GM12878 (cell line): Measurements from ENCODE around the gene B9D1. TPM values are rescaled to one million over a fixed set of nuclear protein-coding genes. Genes with fewer than 3 reads are reported as not detected.

Experiments
- ATAC-seq: fragments of 200-7000 bp; cut with Tn5 transposase; 3 replicates; pipeline ENCODE4 v1.9.1; 2020; ENCODE audit warnings: mild to moderate bottlenecking, moderate library complexity
- BruUV-seq: library from RNA; stranded (reverse); fragments of 400-500 nt; replicated peaks from 2 replicates; lab custom pipeline; 2021; lab: Mats Ljungman, UMichigan
- CTCF ChIA-PET: fragments of 300-600 bp; sonication (Branson Sonifier 250); formaldehyde crosslinking; extraction: SDS; loops from one replicate; lab custom pipeline; 2021; ENCODE audit warnings: inconsistent platforms; lab: Yijun Ruan, JAX
- POLR2A ChIA-PET: fragments of 350-600 bp; formaldehyde crosslinking; extraction: SDS; loops from one replicate; lab custom pipeline; 2021; ENCODE audit warnings: inconsistent platforms; lab: Charles Lee
- RAD21 ChIA-PET: fragments of 300-600 bp; sonication (Branson Sonifier 250); formaldehyde crosslinking; loops from one replicate; lab custom pipeline; 2023; ENCODE audit warnings: antibody characterized with exemption; ENCODE audit not compliant: unreplicated experiment; lab: Charles Lee
- SMC1A ChIA-PET: fragments of 300-600 bp; sonication (Branson Sonifier 250); formaldehyde crosslinking; loops from one replicate; lab custom pipeline; 2023; ENCODE audit not compliant: unreplicated experiment, uncharacterized antibody; lab: Charles Lee
- DNase-seq: peaks from one replicate; pipeline ENCODE4 v3.0.0-alpha.2; 2011; ENCODE audit warnings: low read depth, low spot score
- FAIRE-seq: peaks from 3 replicates; lab custom pipeline; 2011; peaks lifted over from hg19 to GRCh38; lab: Jason Lieb, UNC
- H2AFZ ChIP-seq: 2 replicates; pipeline ENCODE4 v1.6.0; 2011; ENCODE audit warnings: low read depth, low read length, control low read depth; ENCODE audit not compliant: control insufficient read depth
- H3K27ac ChIP-seq: 2 replicates; pipeline ENCODE4 v1.5.1; 2011; ENCODE audit warnings: control low read depth; ENCODE audit not compliant: control insufficient read depth, insufficient read depth
- H3K27me3 ChIP-seq, 2 experiments: replicated peaks in 1 of 2; 2 replicates each; pipeline versions ENCODE4 v1.6.0 to v1.6.1; 2011; ENCODE audit warnings: low read length in 1 of 2; ENCODE audit not compliant: control insufficient read depth in 2 of 2, insufficient read depth in 2 of 2
- H3K36me3 ChIP-seq, 2 experiments: 2 replicates each; pipeline ENCODE4 v1.5.1; 2011; ENCODE audit warnings: low read length in 1 of 2; ENCODE audit not compliant: control insufficient read depth in 2 of 2, insufficient read depth in 2 of 2
- H3K4me1 ChIP-seq: 2 replicates; pipeline ENCODE4 v1.6.1; 2011; ENCODE audit warnings: mild to moderate bottlenecking, low read length, moderate library complexity, mixed read lengths; ENCODE audit not compliant: control insufficient read depth, insufficient read depth
- H3K4me2 ChIP-seq: 2 replicates; pipeline ENCODE4 v1.6.0; 2011; ENCODE audit warnings: control low read depth; ENCODE audit not compliant: control insufficient read depth, insufficient read depth
- H3K4me3 ChIP-seq: fragments of 200-600 bp; sonication (generic); 2 replicates; pipeline ENCODE4 v1.5.1; 2016
- H3K79me2 ChIP-seq: 2 replicates; pipeline ENCODE4 v1.6.0; 2011; ENCODE audit warnings: low read length; ENCODE audit not compliant: control insufficient read depth, insufficient read depth
- H3K9ac ChIP-seq: 2 replicates; pipeline ENCODE4 v1.8.0; 2011; ENCODE audit warnings: low read length, control low read depth, mixed read lengths; ENCODE audit not compliant: control insufficient read depth, insufficient read depth
- H3K9me3 ChIP-seq: replicated peaks from 3 replicates; pipeline ENCODE4 v1.5.1; 2011; ENCODE audit warnings: mild to moderate bottlenecking, low read length; ENCODE audit not compliant: control insufficient read depth, insufficient read depth
- H4K20me1 ChIP-seq: 2 replicates; pipeline ENCODE4 v1.6.0; 2011; ENCODE audit not compliant: control insufficient read depth, insufficient read depth
- NBN ChIP-seq: fragments of 450-650 bp; IDR thresholded peaks from 2 replicates; pipeline ENCODE4 v1.6.1; 2016
- PAX5 ChIP-seq: IDR thresholded peaks from 2 replicates; pipeline ENCODE4 v1.6.1; 2011; ENCODE audit warnings: low read depth, low read length, borderline replicate concordance
- TCF3 ChIP-seq: IDR thresholded peaks from 2 replicates; pipeline ENCODE4 v1.6.1; 2012; ENCODE audit warnings: low read depth, mild to moderate bottlenecking, low read length, borderline replicate concordance; ENCODE audit not compliant: insufficient read depth
- WGBS: methylation state at CpG from one replicate; pipeline ENCODE4 v1.1.6; 2016; ENCODE audit warnings: low lambda C conversion rate; ENCODE audit not compliant: insufficient replicate concordance, insufficient coverage; ENCODE audit errors: missing lambda C conversion rate; 5-methylcytosine and 5-hydroxymethylcytosine counted together
- in situ Hi-C: fragments of 300-500 bp; cut with MboI; formaldehyde crosslinking; loops from 9 replicates; pipeline ENCODE4 v1.14.3; 2018; ENCODE audit warnings: mixed read lengths
- intact Hi-C: fragments of 100-400 bp; cut with micrococcal nuclease; formaldehyde crosslinking; loops from one replicate; pipeline ENCODE4 v1.14.2; 2022; ENCODE audit not compliant: unreplicated experiment
- polyA plus RNA-seq, 11 experiments: library from polyadenylated mRNA; depleted of rRNA in 4 of 11; unstranded in 6 of 11; stranded (reverse) in 5 of 11; fragments of >200 nt; fragmentation: Nextera tagmentation in 4 of 11; fragmentation: Illumina TruSeq in 1 of 11; extraction: Ambion mirVana in 4 of 11; extraction: Trizol in 1 of 11; gene quantifications; 1 replicate in 1 of 11; 2 replicates in 10 of 11; pipeline versions ENCODE4 v1.2.1 to v1.2.3, GENCODE V29; 2011 to 2016; ENCODE audit warnings: inconsistent platforms in 2 of 11, missing spikeins in 2 of 11, low read depth in 1 of 11
- total RNA-seq, 4 experiments: library from RNA; depleted of rRNA in 3 of 4; stranded (reverse); fragments of >200 nt in 3 of 4; fragmentation: Illumina TruSeq in 1 of 4; extraction: Trizol in 1 of 4; gene quantifications; 2 replicates each; pipeline versions ENCODE4 v1.2.1 to v1.2.3, GENCODE V29; 2013 to 2021

B9D1 gene
- total and polyA plus RNA-seq, 10 of the 15 experiments (the other 5 are each of a cell fraction or from before 2014, with no cell fraction given): 5.9 to 18.3 (median 9.8) TPM

DNA sequence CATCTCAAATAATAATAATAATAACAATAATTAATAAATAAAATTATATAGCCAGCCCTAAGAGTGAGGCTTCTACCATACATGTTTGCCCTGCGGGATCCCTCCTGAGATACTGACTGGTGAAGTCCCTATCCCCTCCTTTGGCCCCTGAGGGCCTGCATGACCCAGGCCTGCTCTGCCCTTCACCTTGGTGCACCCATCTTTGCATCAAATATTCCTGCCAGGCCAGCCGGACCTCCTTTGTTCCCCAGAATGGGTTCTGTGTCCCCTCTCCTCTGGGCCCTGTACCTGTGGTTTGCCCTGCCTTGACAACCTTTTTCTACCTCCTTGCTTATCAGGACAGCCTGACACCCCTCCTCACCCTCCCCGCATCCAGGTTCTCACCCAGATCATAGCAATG lies 46.5 kb upstream of the B9D1 start:
- FAIRE-seq: no peak
- SMC1A ChIA-PET: no interaction called here
- RAD21 ChIA-PET: no interaction called here
- Histone ChIP-seq H3K4me2 (no peak overlapping the region), H4K20me1 (no peaks in the 10 kb centered on the region), H3K27me3 (peaks cover 1 to 3% of the 10 kb centered on the region in 2 experiments), H3K36me3 (no peaks in the 10 kb centered on the region), H3K9ac (no peak overlapping the region), H2AFZ (no peak overlapping the region), H3K79me2 (no peaks in the 10 kb centered on the region), H3K9me3 (no peaks in the 10 kb centered on the region), H3K27ac (no peak overlapping the region), H3K4me1 (no peaks in the 10 kb centered on the region), H3K4me3 (no peak overlapping the region)
- in situ Hi-C loops (no loop called here), intact Hi-C loops (no loop called here)
- no peak for DNase-seq
- CTCF ChIA-PET: no interaction called here
- no peak for ATAC-seq
- BruUV-seq: no TSS peak
- no peak for TF ChIP-seq NBN
- TF ChIP-seq TCF3: no peak
- WGBS: 36% methylated on average over 3 of the region's 3 CpGs
- POLR2A ChIA-PET: interaction anchor here (1.1 kb wide), 1 partner anchor 12 kb away, joined by 4 read pairs; no protein-coding TSS in a partner anchor

DNA sequence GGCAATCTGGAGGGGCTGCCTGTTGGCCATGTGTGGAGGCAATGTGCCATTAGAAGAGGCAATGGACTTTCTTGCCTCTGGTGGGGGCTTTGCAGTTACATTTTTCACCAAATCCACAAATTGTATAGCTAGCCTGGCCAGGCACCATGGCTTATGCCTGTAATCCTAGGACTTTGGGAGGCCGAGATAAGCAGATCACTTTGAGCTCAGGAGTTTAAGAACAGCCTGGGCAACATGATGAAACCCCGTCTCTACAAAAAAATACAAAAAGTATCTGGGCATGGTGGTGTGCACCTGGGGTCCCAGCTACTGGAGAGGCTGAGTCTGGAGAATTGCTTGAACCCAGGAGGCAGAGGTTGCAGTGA lies 45.8 kb upstream of the B9D1 start:
- Histone ChIP-seq H3K27me3 (peaks cover 1 to 3% of the 10 kb centered on the region in 2 experiments), H3K27ac (no peak overlapping the region), H4K20me1 (no peaks in the 10 kb centered on the region), H3K9ac (no peak overlapping the region), H3K79me2 (no peaks in the 10 kb centered on the region), H3K9me3 (no peaks in the 10 kb centered on the region), H3K4me2 (no peak overlapping the region), H3K4me1 (no peaks in the 10 kb centered on the region), H3K4me3 (no peak overlapping the region), H2AFZ (no peak overlapping the region), H3K36me3 (no peaks in the 10 kb centered on the region)
- intact Hi-C loops (no loop called here), in situ Hi-C loops (no loop called here)
- CTCF ChIA-PET: no interaction called here
- no peak for DNase-seq
- BruUV-seq: no TSS peak
- POLR2A ChIA-PET: interaction anchor here (1.1 kb wide), 1 partner anchor 12 kb away, joined by 4 read pairs; no protein-coding TSS in a partner anchor
- TF ChIP-seq PAX5: no peak
- 52% methylated on average over 2 of the region's 2 CpGs for WGBS
- SMC1A ChIA-PET: no interaction called here
- RAD21 ChIA-PET: no interaction called here
- ATAC-seq: no peak
- no peak for FAIRE-seq
